Measurements from ENCODE around the gene CTNND2. TPM values are rescaled to one million over a fixed set of nuclear protein-coding genes. Genes with fewer than 3 reads are reported as not detected.

The CTNND2 gene
- total and polyA plus RNA-seq, 2 donors (not counting 1 experiment from before 2014, with no cell fraction given) = not detected

DNA sequence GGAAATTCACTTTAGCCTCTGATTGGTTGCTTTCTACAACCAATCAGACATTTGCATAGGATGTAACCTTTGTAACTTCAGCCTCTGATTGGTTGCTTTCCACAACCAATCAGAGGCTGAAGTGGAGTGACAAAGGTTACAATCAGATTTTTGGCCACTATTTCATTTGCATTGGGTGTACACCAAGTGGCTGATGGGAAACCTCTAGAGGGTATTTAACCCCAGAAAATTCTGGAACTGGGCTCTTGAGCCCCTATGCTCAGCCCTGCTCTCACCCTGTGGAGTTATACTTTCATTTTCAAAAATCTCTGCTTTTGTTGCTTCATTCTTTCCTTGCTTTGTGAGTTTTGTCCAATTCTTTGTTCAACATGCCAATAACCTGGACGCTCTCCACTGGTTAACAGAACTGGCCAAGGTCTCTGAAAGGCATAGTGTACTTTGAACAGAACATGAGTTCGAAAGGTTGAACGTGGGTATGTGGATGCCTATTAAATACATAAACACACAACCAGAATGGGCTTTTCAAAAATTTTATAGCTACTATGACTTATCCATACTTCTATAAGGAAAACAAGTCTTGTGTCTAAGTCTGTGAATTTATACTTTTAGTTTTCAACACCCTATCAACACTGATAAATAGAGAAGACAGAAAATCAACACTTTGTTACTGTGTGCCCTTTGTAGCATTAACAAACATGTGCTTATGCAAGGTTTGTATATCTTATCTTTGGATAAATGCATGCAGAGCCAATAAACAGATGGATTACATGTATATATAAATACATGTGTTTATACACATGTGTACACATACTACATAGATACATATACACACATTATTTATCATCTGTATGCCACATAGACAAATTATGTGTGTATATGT, 568.1 kb downstream of the CTNND2 start:
- peaks cover 0 to 3% (median 0%) of the 10 kb centered on the region in 3 donors for H3K9me3 ChIP-seq (ENCODE audit: control extremely low read depth in 1 of 3, control insufficient read depth in 2 of 3, insufficient read depth in 1 of 3, low read length in 2 of 3)
- Mint-ChIP-seq H3K27ac (no peak overlapping the region), H3K9me3 (ENCODE audit: insufficient read depth) (peaks cover 2% of the 10 kb centered on the region), H3K4me1 (no peaks in the 10 kb centered on the region), H3K27me3 (no peaks in the 10 kb centered on the region), H3K4me3 (no peak overlapping the region)
- no peak overlapping the region for H3K4me2 ChIP-seq (replicated peaks; ENCODE audit: low read depth, low read length, poor library complexity, severe bottlenecking)
- ATAC-seq (ENCODE audit: low read depth) (no peak), DNase-seq (no peak)
- POLR2A ChIA-PET = no interaction called here
- intact Hi-C loops (cut with micrococcal nuclease) = no loop called here
- H3K27ac ChIP-seq (ENCODE audit: low read length in 2 of 2) = no peak overlapping the region
- no peaks in the 10 kb centered on the region for H3K27me3 ChIP-seq (replicated peaks in 1 of 4; ENCODE audit: control extremely low read depth in 1 of 4, control insufficient read depth in 3 of 4, insufficient read depth in 4 of 4, low read length in 3 of 4)
- no peak overlapping the region for H3K4me3 ChIP-seq (ENCODE audit: control extremely low read depth in 1 of 5, extremely low read depth in 1 of 5, insufficient read depth in 1 of 5, low read depth in 2 of 5, low read length in 4 of 5)
- WGBS (ENCODE audit: insufficient coverage) = 100% methylated on average over 1 of the region's 3 CpGs
- H3K79me2 ChIP-seq (ENCODE audit: control insufficient read depth, insufficient read depth, low read length) = no peaks in the 10 kb centered on the region
- TF ChIP-seq CTCF (IDR thresholded peaks at IDR 0.05) (no peak), EZH2 (IDR thresholded peaks at IDR 0.05; ENCODE audit: borderline replicate concordance, insufficient read depth, low read depth, low read length, poor library complexity, severe bottlenecking) (no peak)
- H2AFZ ChIP-seq (ENCODE audit: insufficient read depth, low read depth, low read length, poor library complexity, severe bottlenecking) = no peak overlapping the region
- H3K9ac ChIP-seq (ENCODE audit: low read length) = no peak overlapping the region
- no peaks in the 10 kb centered on the region for H3K36me3 ChIP-seq (replicated peaks in 1 of 2; ENCODE audit: control extremely low read depth in 1 of 2, control insufficient read depth in 1 of 2, extremely low read depth in 1 of 2, insufficient read depth in 2 of 2, low read length in 1 of 2)
- H4K20me1 ChIP-seq (ENCODE audit: control insufficient read depth, insufficient read depth, low read length, poor library complexity, severe bottlenecking) = no peaks in the 10 kb centered on the region
- CTCF ChIA-PET = no interaction called here
- no peaks in the 10 kb centered on the region for H3K4me1 ChIP-seq (ENCODE audit: control insufficient read depth in 2 of 2, insufficient read depth in 2 of 2, low read length in 2 of 2)

DNA sequence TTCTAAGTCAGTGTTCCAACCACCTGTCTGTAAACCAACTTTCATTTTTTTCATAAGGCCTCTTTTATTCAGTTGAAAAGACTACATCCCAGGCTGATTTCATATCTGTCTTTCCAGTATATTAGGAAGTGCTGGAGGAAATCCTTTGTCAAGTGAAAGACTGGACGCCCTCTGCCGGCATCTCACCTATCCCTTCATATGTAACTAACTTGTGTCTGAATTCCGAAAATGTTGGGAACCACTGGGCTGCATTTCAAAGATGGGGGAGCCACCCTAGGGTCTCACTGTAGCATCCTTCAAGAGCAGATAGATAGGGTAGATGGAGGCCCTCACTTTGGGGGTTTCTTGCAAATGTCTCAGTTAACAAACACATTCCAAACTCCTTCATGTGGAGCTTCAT, 569.8 kb downstream of the CTNND2 start:
- no peaks in the 10 kb centered on the region for H3K4me1 Mint-ChIP-seq
- TF ChIP-seq EZH2 (IDR thresholded peaks at IDR 0.05; ENCODE audit: borderline replicate concordance, insufficient read depth, low read depth, low read length, poor library complexity, severe bottlenecking) = no peak
- no peak for TF ChIP-seq CTCF (IDR thresholded peaks at IDR 0.05)
- POLR2A ChIA-PET = no interaction called here
- H3K4me3 ChIP-seq (ENCODE audit: control extremely low read depth in 1 of 5, extremely low read depth in 1 of 5, insufficient read depth in 1 of 5, low read depth in 2 of 5, low read length in 4 of 5) = no peak overlapping the region
- peaks cover 2% of the 10 kb centered on the region for H3K9me3 Mint-ChIP-seq (ENCODE audit: insufficient read depth)
- H3K27me3 Mint-ChIP-seq = no peaks in the 10 kb centered on the region
- no CpG with 5 or more reads among the region's 3 CpGs for WGBS (ENCODE audit: insufficient coverage)
- H3K79me2 ChIP-seq (ENCODE audit: control insufficient read depth, insufficient read depth, low read length) = no peaks in the 10 kb centered on the region
- no peaks in the 10 kb centered on the region for H3K27me3 ChIP-seq (replicated peaks in 1 of 4; ENCODE audit: control extremely low read depth in 1 of 4, control insufficient read depth in 3 of 4, insufficient read depth in 4 of 4, low read length in 3 of 4)
- no peak overlapping the region for H3K27ac Mint-ChIP-seq
- H3K4me2 ChIP-seq (replicated peaks; ENCODE audit: low read depth, low read length, poor library complexity, severe bottlenecking) = no peak overlapping the region
- H3K4me1 ChIP-seq (ENCODE audit: control insufficient read depth in 2 of 2, insufficient read depth in 2 of 2, low read length in 2 of 2) = no peaks in the 10 kb centered on the region
- DNase-seq = no peak
- no peak for ATAC-seq (ENCODE audit: low read depth)
- CTCF ChIA-PET = no interaction called here
- no peak overlapping the region for H3K9ac ChIP-seq (ENCODE audit: low read length)
- no peaks in the 10 kb centered on the region for H4K20me1 ChIP-seq (ENCODE audit: control insufficient read depth, insufficient read depth, low read length, poor library complexity, severe bottlenecking)
- intact Hi-C loops (cut with micrococcal nuclease) = no loop called here
- H2AFZ ChIP-seq (ENCODE audit: insufficient read depth, low read depth, low read length, poor library complexity, severe bottlenecking) = no peak overlapping the region
- H3K36me3 ChIP-seq (replicated peaks in 1 of 2; ENCODE audit: control extremely low read depth in 1 of 2, control insufficient read depth in 1 of 2, extremely low read depth in 1 of 2, insufficient read depth in 2 of 2, low read length in 1 of 2) = no peaks in the 10 kb centered on the region
- H3K27ac ChIP-seq (ENCODE audit: low read length in 2 of 2) = no peak overlapping the region
- peaks cover 0 to 3% (median 0%) of the 10 kb centered on the region in 3 donors for H3K9me3 ChIP-seq (ENCODE audit: control extremely low read depth in 1 of 3, control insufficient read depth in 2 of 3, insufficient read depth in 1 of 3, low read length in 2 of 3)
- no peak overlapping the region for H3K4me3 Mint-ChIP-seq
